H1 (cell line): ENCODE measurements around the gene PES1. TPM values are rescaled to one million over a fixed set of nuclear protein-coding genes. Genes with fewer than 3 reads are reported as not detected.
A peak's percentile ranks its signal among the peaks of the same experiment; 100 is the strongest.

ENCODE experiments used
- CTCF ChIA-PET: fragments of 300-600 bp; sonication (Branson Sonifier 250); formaldehyde crosslinking; loops from one replicate; lab custom pipeline; 2021; ENCODE audit not compliant: partially characterized antibody; lab: Charles Lee
- POLR2A ChIA-PET: fragments of 300-600 bp; sonication (Branson Sonifier 250); formaldehyde crosslinking; loops from one replicate; lab custom pipeline; 2021; ENCODE audit warnings: inconsistent platforms; ENCODE audit not compliant: partially characterized antibody; lab: Charles Lee
- DNase-seq, 2 experiments: peaks; one replicate each; pipeline versions ENCODE4 v3.0.0 to v3.0.0-alpha.2; 2010 to 2022; ENCODE audit warnings: low spot score in 2 of 2, low read depth in 1 of 2, mixed read lengths in 1 of 2
- FAIRE-seq: peaks from 2 replicates; lab custom pipeline; 2011; peaks lifted over from hg19 to GRCh38; lab: Jason Lieb, UNC
- H2AFZ ChIP-seq: 2 replicates; pipeline ENCODE4 v1.8.1; 2012; ENCODE audit warnings: low read length, inconsistent platforms
- H2AK5ac ChIP-seq: 2 replicates; pipeline ENCODE4 v1.6.1; 2013; ENCODE audit warnings: low read depth, low read length
- H2BK120ac ChIP-seq: replicated peaks from 2 replicates; pipeline ENCODE3; 2013; ENCODE audit warnings: low read depth, low read length, inconsistent platforms
- H2BK12ac ChIP-seq: 2 replicates; pipeline ENCODE4 v1.6.1; 2013; ENCODE audit warnings: low read depth, low read length
- H2BK15ac ChIP-seq: 2 replicates; pipeline ENCODE4 v1.6.1; 2013; ENCODE audit warnings: low read length
- H2BK20ac ChIP-seq: 2 replicates; pipeline ENCODE4 v1.6.1; 2013; ENCODE audit warnings: low read length
- H2BK5ac ChIP-seq: 2 replicates; pipeline ENCODE4 v1.6.1; 2013; ENCODE audit warnings: low read depth, low read length
- H3K14ac ChIP-seq: 2 replicates; pipeline ENCODE4 v1.6.1; 2013; ENCODE audit warnings: inconsistent platforms; ENCODE audit not compliant: insufficient read length
- H3K18ac ChIP-seq: 2 replicates; pipeline ENCODE4 v1.6.1; 2013; ENCODE audit warnings: low read length; ENCODE audit errors: extremely low read depth
- H3K23ac ChIP-seq: 2 replicates; pipeline ENCODE4 v1.6.1; 2013; ENCODE audit warnings: inconsistent platforms; ENCODE audit not compliant: insufficient read length
- H3K23me2 ChIP-seq: 2 replicates; pipeline ENCODE4 v1.6.1; 2013; ENCODE audit warnings: low read depth, low read length
- H3K27ac ChIP-seq: 2 replicates; pipeline ENCODE4 v1.6.1; 2011; ENCODE audit warnings: low read depth, low read length, inconsistent platforms
- H3K27me3 ChIP-seq, 4 experiments: replicated peaks in 1 of 4; 1 replicate in 1 of 4; 2 replicates in 3 of 4; pipeline versions ENCODE4 v1.6.1 to v1.8.1; 2011 to 2013; ENCODE audit warnings: low read length in 3 of 4, mild to moderate bottlenecking in 3 of 4, inconsistent platforms in 2 of 4, mixed read lengths in 2 of 4, moderate library complexity in 1 of 4; ENCODE audit not compliant: control insufficient read depth in 3 of 4, insufficient read depth in 3 of 4; ENCODE audit errors: extremely low read depth in 1 of 4
- H3K36me3 ChIP-seq, 4 experiments: 2 replicates each; pipeline versions ENCODE4 v1.6.1 to v1.8.1; 2011 to 2013; ENCODE audit warnings: mild to moderate bottlenecking in 4 of 4, low read length in 3 of 4, moderate library complexity in 2 of 4, control low read depth in 1 of 4, inconsistent platforms in 1 of 4; ENCODE audit not compliant: insufficient read depth in 4 of 4, control insufficient read depth in 2 of 4
- H3K4ac ChIP-seq: replicated peaks from 2 replicates; pipeline ENCODE3; 2013; ENCODE audit warnings: low read length, low read depth, mixed read lengths, inconsistent platforms; ENCODE audit not compliant: insufficient read length
- H3K4me1 ChIP-seq, 4 experiments: replicated peaks in 1 of 4; 1 replicate in 1 of 4; 2 replicates in 3 of 4; pipeline versions ENCODE4 v1.6.1 to v1.8.1; 2011 to 2013; ENCODE audit warnings: low read length in 3 of 4, inconsistent platforms in 2 of 4, mixed read lengths in 1 of 4; ENCODE audit not compliant: insufficient read depth in 4 of 4, control insufficient read depth in 3 of 4
- H3K4me2 ChIP-seq, 2 experiments: 2 replicates each; pipeline versions ENCODE4 v1.6.1 to v1.8.1; 2011 to 2013; ENCODE audit warnings: low read depth in 2 of 2, low read length in 2 of 2, control low read depth in 1 of 2, inconsistent platforms in 1 of 2, mild to moderate bottlenecking in 1 of 2; ENCODE audit not compliant: insufficient read depth in 1 of 2
- H3K4me3 ChIP-seq, 4 experiments: fragments of 200-600, 300-600 bp in 1 of 4; sonication (generic), shearing (Covaris generic), sonication (Bioruptor Twin) in 1 of 4; 2 replicates each; pipeline versions ENCODE4 v1.5.1 to v1.8.1; 2011 to 2016; ENCODE audit warnings: low read length in 4 of 4, low read depth in 3 of 4, control low read depth in 2 of 4, inconsistent platforms in 2 of 4, mild to moderate bottlenecking in 2 of 4, mixed read lengths in 1 of 4, moderate library complexity in 1 of 4; ENCODE audit not compliant: insufficient read depth in 2 of 4; ENCODE audit errors: extremely low read depth in 1 of 4
- H3K56ac ChIP-seq: replicated peaks from 2 replicates; pipeline ENCODE3; 2013; ENCODE audit warnings: low read depth, mild to moderate bottlenecking, mixed read lengths, low read length, inconsistent platforms; ENCODE audit not compliant: insufficient read length
- H3K79me1 ChIP-seq: 2 replicates; pipeline ENCODE4 v1.6.1; 2013; ENCODE audit warnings: low read depth, low read length, control low read depth
- H3K79me2 ChIP-seq, 2 experiments: 2 replicates each; pipeline versions ENCODE4 v1.6.1 to v1.8.1; 2012 to 2013; ENCODE audit warnings: low read length in 2 of 2, mild to moderate bottlenecking in 2 of 2, inconsistent platforms in 1 of 2; ENCODE audit not compliant: insufficient read depth in 2 of 2, control insufficient read depth in 1 of 2
- H3K9ac ChIP-seq, 4 experiments: replicated peaks in 1 of 4; 1 replicate in 1 of 4; 2 replicates in 3 of 4; pipeline versions ENCODE4 v1.6.1 to v1.8.1; 2011 to 2013; ENCODE audit warnings: low read depth in 3 of 4, low read length in 3 of 4, control low read depth in 2 of 4, mild to moderate bottlenecking in 2 of 4, moderate library complexity in 2 of 4, inconsistent platforms in 1 of 4; ENCODE audit errors: extremely low read depth in 1 of 4
- H3K9me3 ChIP-seq, 2 experiments: 2 replicates each; pipeline versions ENCODE4 v1.6.1 to v1.8.1; 2012 to 2013; ENCODE audit warnings: mild to moderate bottlenecking in 2 of 2, moderate library complexity in 2 of 2, control low read depth in 1 of 2, inconsistent platforms in 1 of 2, low read depth in 1 of 2, low read length in 1 of 2, mixed read lengths in 1 of 2; ENCODE audit not compliant: insufficient read depth in 2 of 2
- H4K20me1 ChIP-seq, 2 experiments: replicated peaks in 1 of 2; 2 replicates each; pipeline versions ENCODE3 to v1.8.1; 2011 to 2013; ENCODE audit warnings: inconsistent platforms in 2 of 2, low read length in 2 of 2, mild to moderate bottlenecking in 1 of 2; ENCODE audit not compliant: insufficient read depth in 2 of 2, control insufficient read depth in 1 of 2
- H4K5ac ChIP-seq: 2 replicates; pipeline ENCODE4 v1.6.1; 2013; ENCODE audit warnings: low read length, low read depth, mixed read lengths, inconsistent platforms; ENCODE audit not compliant: insufficient read length
- H4K8ac ChIP-seq: 2 replicates; pipeline ENCODE4 v1.8.0; 2013; ENCODE audit warnings: mild to moderate bottlenecking, moderate library complexity, low read length, inconsistent platforms; ENCODE audit not compliant: insufficient read depth; ENCODE audit errors: extremely low read depth
- H4K91ac ChIP-seq: replicated peaks from 2 replicates; pipeline ENCODE3; 2013; ENCODE audit warnings: low read length, mixed read lengths, inconsistent platforms; ENCODE audit not compliant: insufficient read length
- CTCF ChIP-seq, 3 experiments: IDR thresholded peaks; 1 replicate in 2 of 3; 2 replicates in 1 of 3; pipeline versions ENCODE4 v1.5.1 to v1.6.1; 2011; ENCODE audit warnings: low read length in 3 of 3, mild to moderate bottlenecking in 3 of 3, inconsistent platforms in 2 of 3, low read depth in 1 of 3, moderate library complexity in 1 of 3; ENCODE audit not compliant: insufficient read depth in 1 of 3; ENCODE audit errors: control extremely low read depth in 1 of 3
- KDM4A ChIP-seq: IDR thresholded peaks from one replicate; pipeline ENCODE4 v1.7.1; 2012; ENCODE audit warnings: low read depth, mild to moderate bottlenecking, moderate library complexity, low read length, inconsistent platforms; ENCODE audit not compliant: severe bottlenecking
- NRF1 ChIP-seq: IDR thresholded peaks from 2 replicates; pipeline ENCODE4 v1.6.1; 2011; ENCODE audit warnings: mild to moderate bottlenecking, low read depth, low read length, improper control_type of control experiment
- RAD21 ChIP-seq, 2 experiments: IDR thresholded peaks in 1 of 2; conservative IDR thresholded peaks in 1 of 2; 2 replicates each; pipeline ENCODE4 v1.6.1; 2011; ENCODE audit warnings: low read depth in 2 of 2, low read length in 2 of 2, improper control_type of control experiment in 1 of 2, inconsistent platforms in 1 of 2, mild to moderate bottlenecking in 1 of 2, moderate library complexity in 1 of 2
- WGBS, 2 experiments: shearing (Covaris generic) in 1 of 2; methylation state at CpG; one replicate each; pipeline versions ENCODE4 v1.1.6 to v1.1.7; 2013 to 2015; ENCODE audit warnings: low lambda C conversion rate in 2 of 2, mixed read lengths in 2 of 2, inconsistent platforms in 1 of 2, low coverage in 1 of 2, missing lambda C conversion rate in 1 of 2; ENCODE audit not compliant: insufficient replicate concordance in 2 of 2, insufficient coverage in 1 of 2, insufficient read length in 1 of 2; ENCODE audit errors: extremely low coverage in 1 of 2, missing lambda C conversion rate in 1 of 2; 5-methylcytosine and 5-hydroxymethylcytosine counted together
- polyA plus RNA-seq, 7 experiments: library from polyadenylated mRNA; depleted of rRNA in 3 of 7; stranded (reverse) in 5 of 7; unstranded in 2 of 7; fragments of >200 nt in 5 of 7; fragments of 200-250 nt in 2 of 7; gene quantifications; 1 replicate in 5 of 7; 2 replicates in 1 of 7; 4 replicates in 1 of 7; pipeline versions ENCODE4 v1.2.1 to v1.2.3, GENCODE V29; 2011 to 2013; ENCODE audit warnings: missing spikeins in 2 of 7, mixed read lengths in 2 of 7
- total RNA-seq: library from RNA; stranded (reverse); fragmentation: NEBNext Ultra II Directional; extraction: Animal tissue kit (Norgen Biotek cat#: 25700); gene quantifications from 2 replicates; pipeline ENCODE4 v1.2.1, GENCODE V29; 2021

PES1 gene
- total and polyA plus RNA-seq, 2 of the 8 experiments (the other 6 are each of a cell fraction or from before 2014, with no cell fraction given) = 121 to 191 TPM

DNA sequence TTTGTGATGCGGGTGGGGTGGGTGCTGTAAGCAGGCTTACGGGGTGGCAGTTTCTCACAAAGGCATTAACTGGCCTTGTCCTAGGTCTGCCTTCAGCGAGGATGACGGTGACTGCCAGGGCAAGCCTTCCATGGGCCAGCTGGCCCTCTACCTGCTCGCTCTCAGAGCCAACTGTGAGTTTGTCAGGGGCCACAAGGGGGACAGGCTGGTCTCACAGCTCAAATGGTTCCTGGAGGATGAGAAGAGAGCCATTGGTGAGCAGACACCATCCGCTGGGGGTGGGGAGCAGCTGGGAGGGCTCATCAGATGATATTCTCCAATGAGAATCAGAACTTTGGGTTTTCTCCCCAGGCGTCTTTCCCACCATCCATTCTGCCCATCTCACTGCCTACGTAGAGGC lies 21.1 kb upstream of the PES1 start:
- no peak overlapping the region for H2AFZ ChIP-seq
- no peak overlapping the region for H2BK5ac ChIP-seq
- no peak overlapping the region for H2BK15ac ChIP-seq
- no peak overlapping the region for H3K4me3 ChIP-seq
- H3K79me2 ChIP-seq = peaks cover 0 to 10% of the 10 kb centered on the region in 2 experiments; a peak in 2 of 4 replicates
- H3K18ac ChIP-seq = no peak overlapping the region
- ChIA-PET POLR2A (interaction anchor here (0.9 to 1.6 kb wide), 2 partner anchors 12 to 16 kb away, joined by 3 read pairs; no protein-coding TSS in a partner anchor), CTCF (interaction anchor here (0.8 to 3.0 kb wide), 10 partner anchors 8 to 334 kb away, joined by 3 to 15 read pairs (median 3); partner anchors contain the start of gene GAL3ST1)
- no peak for DNase-seq
- H3K14ac ChIP-seq = no peak overlapping the region
- no peak overlapping the region for H2BK20ac ChIP-seq
- no peak overlapping the region for H3K27ac ChIP-seq
- H3K4ac ChIP-seq = no peak overlapping the region
- peaks cover 11 to 61% (median 42%) of the 10 kb centered on the region in 4 experiments; a peak in 7 of 8 replicates for H3K36me3 ChIP-seq
- no peaks in the 10 kb centered on the region for H3K9me3 ChIP-seq
- peaks cover 2 to 5% of the 10 kb centered on the region in 2 experiments for H4K20me1 ChIP-seq
- no peaks in the 10 kb centered on the region; the same call in 1 of the 2 replicates for H3K23me2 ChIP-seq
- no peak for FAIRE-seq
- H3K4me1 ChIP-seq = peaks cover 0 to 16% (median 5%) of the 10 kb centered on the region in 4 experiments; a peak in 5 of 7 replicates
- H3K79me1 ChIP-seq = peaks cover 2% of the 10 kb centered on the region; the same call in 1 of the 2 replicates
- no peak overlapping the region for H3K4me2 ChIP-seq
- TF ChIP-seq CTCF (IDR thresholded peaks at IDR 0.05; ENCODE audit: control extremely low read depth in 1 of 3, insufficient read depth in 1 of 3, low read depth in 1 of 3, low read length in 3 of 3) (peak; percentile 37 to 44 (median 40); a peak in 3 of 4 replicates), NRF1 (no peak), KDM4A (no peak), RAD21 (IDR thresholded peaks at IDR 0.05 in 1 of 2, conservative IDR thresholded peaks at IDR 0.05 in 1 of 2; ENCODE audit: low read depth in 2 of 2, low read length in 2 of 2) (peak in 1 of 2 experiments; percentile 39; a peak in 2 of 4 replicates)
- no peak overlapping the region for H3K56ac ChIP-seq
- no peaks in the 10 kb centered on the region for H3K27me3 ChIP-seq
- no peak overlapping the region for H2BK120ac ChIP-seq
- no peak overlapping the region for H4K5ac ChIP-seq
- H3K9ac ChIP-seq = no peak overlapping the region
- no peak overlapping the region for H4K8ac ChIP-seq
- H4K91ac ChIP-seq = no peak overlapping the region
- WGBS, 2 experiments = 85% methylated on average over 8 of the region's 8 CpGs; no CpG with 5 or more reads in 1 of the 2 experiments
- H2BK12ac ChIP-seq = no peak overlapping the region
- H2AK5ac ChIP-seq = no peak overlapping the region
- H3K23ac ChIP-seq = no peak overlapping the region
